T-helper 1 cell treated with Interleukin-12 subunit alpha and Interleukin-12 subunit beta and Interleukin-4 antibody, amounts not matched to agents 30 ng/mL and 1 ng/mL, for 36 hours (primary cell): ENCODE measurements around the gene PCDH9. TPM values are rescaled to one million over a fixed set of nuclear protein-coding genes. Genes with fewer than 3 reads are reported as not detected.
"Not testable (repeated sequence)": the region's sequence is repeated elsewhere in the genome, so short reads cannot be mapped to it uniquely, and the experiment has no call there.

Source experiments
- intact Hi-C: fragments of 100-400 bp; cut with micrococcal nuclease; formaldehyde crosslinking; loops from one replicate; pipeline ENCODE4 v1.15.1; 2024
- total RNA-seq: library from RNA; stranded (reverse); gene quantifications from 2 replicates; pipeline ENCODE4 v1.2.3, GENCODE V29; 2022

PCDH9 gene
- total RNA-seq, 1 donor from 2014 or later = 0.10 TPM

DNA sequence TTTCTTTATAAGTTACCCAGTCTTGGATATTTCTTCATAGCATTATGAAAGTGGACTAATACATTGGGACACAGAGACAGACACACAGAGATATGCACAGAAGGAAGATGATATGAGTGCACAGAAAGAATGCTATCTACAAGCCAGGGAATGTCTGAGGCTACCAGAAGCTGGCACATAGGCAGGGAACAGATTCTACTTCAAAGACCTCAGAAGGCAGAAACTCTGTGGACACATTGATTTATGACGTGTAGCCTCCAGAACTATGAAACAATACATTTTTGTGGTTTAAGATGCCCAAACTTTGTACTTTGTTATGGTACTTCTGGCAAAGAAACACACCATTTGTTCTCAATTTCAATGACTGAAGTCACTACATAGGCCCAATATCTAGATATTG, 556.7 kb downstream of the PCDH9 start:
- intact Hi-C loops = no loop called here

DNA sequence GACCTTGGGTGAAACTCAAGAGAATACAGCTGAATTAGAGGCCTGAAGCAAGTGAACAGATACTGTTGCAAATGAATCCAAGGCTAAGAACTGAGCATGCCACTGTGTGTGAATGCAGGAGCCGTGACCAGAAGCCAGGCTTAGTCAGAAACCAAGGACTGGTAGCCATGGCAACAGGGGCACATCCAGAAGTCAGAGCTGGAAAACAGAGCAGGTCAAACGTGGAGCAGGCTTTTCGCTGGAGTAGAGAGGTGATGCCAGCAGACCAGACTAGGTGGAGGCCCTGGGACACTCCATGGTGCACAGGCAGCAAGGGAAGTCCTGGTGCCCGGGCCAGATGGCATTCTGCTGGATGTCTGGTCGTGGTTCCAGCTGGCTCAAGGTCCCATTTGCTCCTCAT, 564.1 kb downstream of the PCDH9 start:
- intact Hi-C loops = no loop called here

GRCh38 chr13:66663711-66664110, 566.4 kb downstream of the PCDH9 start:
- intact Hi-C loops = no loop called here

- intact Hi-C loops = no loop called here
Measured at GRCh38 chr13:66663206-66663605, 566.9 kb downstream of the PCDH9 start.

GRCh38 chr13:66661336-66661735, 568.8 kb downstream of the PCDH9 start:
- intact Hi-C loops = no loop called here

DNA sequence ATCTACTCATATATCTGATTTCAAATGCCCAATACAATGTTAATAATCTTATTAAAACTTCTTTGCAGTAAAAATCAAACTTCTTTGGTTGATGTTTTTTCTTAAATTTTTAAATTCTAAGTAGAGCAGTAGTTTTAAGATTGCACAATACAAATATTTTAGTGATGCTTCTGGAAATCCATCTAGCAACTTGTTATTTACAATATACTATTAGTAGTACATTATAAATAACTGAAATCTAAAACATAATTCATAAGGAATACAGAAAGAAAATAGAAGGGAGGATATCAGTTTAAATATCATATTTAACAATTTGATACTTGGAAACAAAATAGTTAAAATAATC, 569.7 kb downstream of the PCDH9 start:
- intact Hi-C loops = no loop called here

GRCh38 chr13:66659701-66660467, 570.3 kb downstream of the PCDH9 start:
- intact Hi-C loops = no loop called here

DNA sequence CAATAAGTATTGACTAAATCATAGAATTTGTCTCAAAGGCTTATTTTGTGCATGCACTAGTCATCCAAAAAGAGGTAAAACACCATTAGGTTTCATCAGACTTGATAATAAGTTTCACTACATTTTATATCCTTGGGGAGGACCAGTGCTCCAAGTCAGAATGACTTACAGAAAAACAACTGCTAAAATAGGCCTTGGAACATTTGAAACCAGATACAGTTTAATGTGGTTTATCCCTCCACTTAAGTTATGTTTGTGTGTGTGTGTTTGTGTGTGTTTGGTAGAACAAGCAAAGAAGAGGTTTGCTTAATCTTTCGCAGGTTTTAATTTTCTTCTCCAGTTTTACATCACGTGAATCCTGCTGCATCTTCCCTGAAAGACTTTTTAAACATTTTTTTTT, 570.9 kb downstream of the PCDH9 start:
- intact Hi-C loops = no loop called here

DNA sequence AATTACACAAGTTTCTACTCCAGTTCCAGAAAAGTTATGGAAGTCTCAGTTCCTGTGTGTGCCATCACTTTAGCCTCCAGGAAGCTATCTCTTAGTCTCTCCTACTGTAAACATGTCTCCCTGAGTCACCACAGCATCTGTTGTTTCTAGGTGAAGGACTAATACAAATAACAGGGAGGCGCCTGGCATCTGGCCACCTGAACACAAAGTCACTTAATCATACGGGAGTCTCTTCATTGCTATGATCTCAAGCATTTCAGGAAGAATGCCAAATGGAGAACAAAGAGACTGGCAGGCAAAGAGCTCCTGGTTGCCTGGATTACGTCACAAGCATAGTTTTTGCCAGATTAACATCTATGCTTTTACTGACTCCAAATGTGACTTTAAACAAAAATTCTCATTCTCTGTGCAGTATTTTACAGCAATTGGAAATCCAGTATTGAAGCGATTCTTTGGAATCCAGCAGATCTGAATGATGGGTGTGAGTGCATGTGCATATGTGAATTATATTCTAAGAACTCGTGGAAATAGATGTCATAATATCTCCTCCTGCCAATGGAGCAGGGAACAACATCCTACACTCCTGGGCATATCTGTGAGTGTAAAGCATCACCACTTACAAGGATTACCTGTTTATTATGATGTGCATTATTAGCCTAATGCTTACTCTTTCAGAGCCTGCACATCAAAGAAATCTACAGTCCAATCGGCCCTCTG, 572.8 kb downstream of the PCDH9 start:
- intact Hi-C loops = no loop called here

DNA sequence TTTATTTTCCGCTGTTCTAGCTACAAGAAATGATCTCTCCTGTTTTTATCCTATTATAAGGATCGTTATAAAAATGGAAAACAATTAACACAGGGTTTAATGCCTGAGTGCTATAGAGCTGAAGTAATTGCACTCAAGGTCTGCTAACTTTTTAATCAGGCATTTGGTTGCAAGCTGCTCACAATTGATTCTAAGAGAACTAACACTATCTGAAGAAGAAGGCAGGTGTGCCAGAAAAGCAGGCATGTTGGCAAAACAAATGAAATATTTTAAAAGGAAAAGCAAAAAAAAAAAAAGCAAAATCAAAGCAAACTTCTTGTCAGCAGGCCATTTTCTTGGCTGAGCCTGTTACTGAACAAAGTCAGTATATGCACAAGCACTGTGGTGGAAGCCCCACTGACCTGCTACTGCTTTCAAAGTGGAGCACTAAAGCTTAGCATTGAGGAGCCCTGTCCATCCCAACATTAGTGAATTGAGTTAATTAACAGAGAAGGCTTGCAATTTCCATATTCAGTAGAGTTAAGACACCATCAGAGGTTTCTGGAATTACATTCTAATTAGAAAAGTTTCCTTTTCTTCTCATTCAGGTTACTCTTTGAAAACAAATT, 574.2 kb downstream of the PCDH9 start:
- intact Hi-C loops = no loop called here

- intact Hi-C loops = no loop called here
Measured at GRCh38 chr13:66644855-66645460, 585.2 kb downstream of the PCDH9 start.

GRCh38 chr13:66640231-66640630, 589.9 kb downstream of the PCDH9 start:
- intact Hi-C loops = no loop called here

DNA sequence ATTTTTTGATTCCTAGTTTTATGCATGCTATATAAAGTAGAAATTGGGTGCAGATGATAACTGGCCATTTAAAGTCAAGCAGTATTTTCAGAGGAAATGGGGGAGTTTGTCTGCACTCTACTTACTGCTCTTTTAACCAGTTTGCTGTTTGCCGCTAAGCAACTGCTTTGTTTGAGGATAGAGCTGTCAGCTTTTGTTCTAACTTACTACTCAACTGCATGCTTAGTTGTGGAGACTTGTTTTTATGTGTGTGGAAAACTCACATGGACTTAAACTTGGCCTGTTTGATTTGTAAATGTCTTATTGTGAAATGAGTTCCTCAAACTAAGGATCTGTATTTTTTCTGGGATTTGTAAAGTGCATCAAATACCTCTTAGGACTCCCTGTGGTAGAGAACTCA, 591.1 kb downstream of the PCDH9 start:
- intact Hi-C loops = no loop called here

- intact Hi-C loops = no loop called here
Measured at GRCh38 chr13:66635526-66635925, 594.6 kb downstream of the PCDH9 start.

- intact Hi-C loops = no loop called here
Measured at GRCh38 chr13:66634384-66634783, 595.8 kb downstream of the PCDH9 start.

- intact Hi-C loops = no loop called here
Measured at GRCh38 chr13:66627512-66627911, 602.6 kb downstream of the PCDH9 start.

- intact Hi-C loops = no loop called here
Measured at GRCh38 chr13:66624302-66624701, 605.8 kb downstream of the PCDH9 start.

- intact Hi-C loops = no loop called here
Measured at GRCh38 chr13:66623129-66623820, 606.9 kb downstream of the PCDH9 start.

GRCh38 chr13:66621906-66622447, 608.2 kb downstream of the PCDH9 start:
- intact Hi-C loops = not testable (repeated sequence)

GRCh38 chr13:66618702-66619101, 611.4 kb downstream of the PCDH9 start:
- intact Hi-C loops = loop anchor here (2.0 kb wide), 1 partner anchor 620 kb away; no protein-coding TSS in a partner anchor

GRCh38 chr13:66617786-66618185, 612.4 kb downstream of the PCDH9 start:
- intact Hi-C loops = loop anchor here (2.0 kb wide), 1 partner anchor 621 kb away; no protein-coding TSS in a partner anchor
